K562 (cell line): Measurements from ENCODE around the gene UBE3B. TPM values are rescaled to one million over a fixed set of nuclear protein-coding genes. Genes with fewer than 3 reads are reported as not detected.

ENCODE experiments used
- ADNP ChIP-seq: fragments of 200-800 bp; sonication (Bioruptor generic); IDR thresholded peaks from 2 replicates; pipeline ENCODE4 v1.6.1; 2016; ENCODE audit warnings: missing genetic modification characterization, missing compliant biosample characterization
- FOXP4 ChIP-seq: sonication (generic); formaldehyde crosslinking; IDR thresholded peaks from 2 replicates; pipeline ENCODE4 v1.8.0; 2022; ENCODE audit warnings: mild to moderate bottlenecking, missing genetic modification reagents, borderline replicate concordance
- HMBOX1 ChIP-seq: sonication (generic); IDR thresholded peaks from 2 replicates; pipeline ENCODE4 v1.6.1; 2016
- MLX ChIP-seq, 2 experiments: fragments of 450-650 bp in 1 of 2; sonication (generic) in 1 of 2; formaldehyde crosslinking; conservative IDR thresholded peaks; 2 replicates each; pipeline versions ENCODE4 v1.4.0 to v1.8.1; 2020 to 2022; ENCODE audit warnings: mild to moderate bottlenecking in 1 of 2, missing genetic modification reagents in 1 of 2
- NR2F6 ChIP-seq: fragments of 450-650 bp; formaldehyde crosslinking; IDR thresholded peaks from 2 replicates; pipeline ENCODE4 v1.4.0; 2020; ENCODE audit warnings: mild to moderate bottlenecking
- NR4A1 ChIP-seq, 2 experiments: fragments of 250-450 bp in 1 of 2; fragments of 450-650 bp in 1 of 2; sonication (Bioruptor Pico) in 1 of 2; IDR thresholded peaks; 2 replicates each; pipeline versions ENCODE4 v1.4.0 to v1.6.1; 2016 to 2020; ENCODE audit warnings: mild to moderate bottlenecking in 2 of 2, missing compliant biosample characterization in 1 of 2, missing genetic modification characterization in 1 of 2, moderate library complexity in 1 of 2
- NRF1 ChIP-seq, 2 experiments: fragments of 450-650 bp; IDR thresholded peaks in 1 of 2; conservative IDR thresholded peaks in 1 of 2; 2 replicates each; pipeline ENCODE4 v1.6.1; 2014; ENCODE audit warnings: mild to moderate bottlenecking in 2 of 2
- PRPF4 ChIP-seq: fragments of 200-400 bp; formaldehyde crosslinking; IDR thresholded peaks from one replicate; pipeline ENCODE4 v1.6.1; 2017; ENCODE audit warnings: low read length, low read depth, mild to moderate bottlenecking; ENCODE audit not compliant: insufficient read depth, poor library complexity, severe bottlenecking
- RFX1 ChIP-seq: fragments of 450-650 bp; IDR thresholded peaks from 2 replicates; pipeline ENCODE4 v1.6.1; 2016; ENCODE audit warnings: mild to moderate bottlenecking, moderate library complexity
- TOE1 ChIP-seq, 2 experiments: fragments of 450-650 bp in 1 of 2; sonication (generic) in 1 of 2; formaldehyde crosslinking in 1 of 2; IDR thresholded peaks; 2 replicates each; pipeline versions ENCODE4 v1.7.1 to v1.8.0; 2016 to 2022; ENCODE audit warnings: borderline replicate concordance in 2 of 2, mild to moderate bottlenecking in 2 of 2, antibody characterized with exemption in 1 of 2, inconsistent platforms in 1 of 2, low read depth in 1 of 2, missing genetic modification reagents in 1 of 2, moderate library complexity in 1 of 2
- TRIM24 ChIP-seq, 2 experiments: fragments of 450-650 bp; IDR thresholded peaks; 2 replicates each; pipeline ENCODE4 v1.6.1; 2016
- USF2 ChIP-seq: sonication (generic); formaldehyde crosslinking; IDR thresholded peaks from 2 replicates; pipeline ENCODE4 v1.5.0; 2020; ENCODE audit warnings: missing genetic modification reagents
- ZBTB2 ChIP-seq: fragments of 450-650 bp; IDR thresholded peaks from 2 replicates; pipeline ENCODE4 v1.6.1; 2016; ENCODE audit warnings: antibody characterized with exemption
- ZNF165 ChIP-seq: fragments of 250-450 bp; sonication (Bioruptor Pico); IDR thresholded peaks from 2 replicates; pipeline ENCODE4 v1.4.0; 2020; ENCODE audit warnings: borderline replicate concordance
- ZNF398 ChIP-seq: fragments of 250-450 bp; sonication (Bioruptor Pico); IDR thresholded peaks from 2 replicates; pipeline ENCODE4 v1.8.0; 2021; ENCODE audit warnings: moderate library complexity, mild to moderate bottlenecking, inconsistent platforms
- ZNF699 ChIP-seq: fragments of 250-450 bp; sonication (Bioruptor Pico); IDR thresholded peaks from 2 replicates; pipeline ENCODE4 v1.8.0; 2021; ENCODE audit warnings: mild to moderate bottlenecking, moderate library complexity; ENCODE audit not compliant: insufficient replicate concordance
- ZNF764 ChIP-seq: fragments of 250-450 bp; sonication (Bioruptor Pico); IDR thresholded peaks from 2 replicates; pipeline ENCODE4 v1.4.0; 2020; ENCODE audit warnings: low read depth, mild to moderate bottlenecking, moderate library complexity
- polyA plus RNA-seq, 8 experiments: library from polyadenylated mRNA; depleted of rRNA in 4 of 8; stranded (reverse) in 5 of 8; unstranded in 3 of 8; fragments of >200 nt; fragmentation: Nextera tagmentation in 2 of 8; fragmentation: Illumina TruSeq in 1 of 8; extraction: Ambion mirVana in 2 of 8; extraction: Trizol in 1 of 8; gene quantifications; 2 replicates each; pipeline versions ENCODE4 v1.2.1 to v1.2.3, GENCODE V29; 2011 to 2014; ENCODE audit warnings: inconsistent platforms in 1 of 8, missing spikeins in 1 of 8
- total RNA-seq, 7 experiments: library from RNA; depleted of rRNA in 6 of 7; stranded (reverse); fragments of >200 nt in 6 of 7; fragmentation: Illumina TruSeq in 2 of 7; extraction: Trizol in 2 of 7; gene quantifications; 2 replicates each; pipeline versions ENCODE4 v1.2.1 to v1.2.3, GENCODE V29; 2011 to 2021; ENCODE audit warnings: low replicate concordance in 1 of 7

Gene UBE3B
- total and polyA plus RNA-seq, 9 of the 15 experiments (the other 6 are each of a cell fraction or from before 2014, with no cell fraction given) = 7.6 to 23.6 (median 15.5) TPM

GRCh38 chr12:109573029-109573913 is 95.8 kb downstream of the UBE3B start, which contains the start of the genes MMAB and MVK (continued):
- no peak for TF ChIP-seq MLX (CRISPR knock-in tag; conservative IDR thresholded peaks at IDR 0.05)
- no peak for TF ChIP-seq NR2F6
- no peak for TF ChIP-seq ZNF699 (CRISPR knock-in tag)
- peak; percentile 64; the same call in 1 of the 2 replicates for TF ChIP-seq NR4A1 (CRISPR knock-in tag; IDR thresholded peaks at IDR 0.05)
- peak; percentile 75; the same call in 1 of the 2 replicates for TF ChIP-seq NR4A1 (tag; IDR thresholded peaks at IDR 0.05)
- peak; percentile 92 for TF ChIP-seq ZBTB2
- TF ChIP-seq ZNF165 (CRISPR knock-in tag) = no peak
- peak; percentile 90 for TF ChIP-seq TOE1 (IDR thresholded peaks at IDR 0.05; ENCODE audit: borderline replicate concordance)
- no peak; the same call in 1 of the 2 replicates for TF ChIP-seq TOE1 (CRISPR knock-in tag; IDR thresholded peaks at IDR 0.05; ENCODE audit: borderline replicate concordance, low read depth)
- TF ChIP-seq PRPF4 = no peak
- no peak for TF ChIP-seq ADNP (tag)
- peak; percentile 25 to 76; a peak in 2 of 4 replicates for TF ChIP-seq TRIM24 (IDR thresholded peaks at IDR 0.05)
- TF ChIP-seq NRF1 (conservative IDR thresholded peaks at IDR 0.05 in 1 of 2, IDR thresholded peaks at IDR 0.05 in 1 of 2) = peak; percentile 73 to 78
- peak; percentile 98 for TF ChIP-seq RFX1
- no peak for TF ChIP-seq ZNF764 (CRISPR knock-in tag)
- no peak for TF ChIP-seq HMBOX1
- TF ChIP-seq ZNF398 (CRISPR knock-in tag) = no peak
- peak; percentile 95 for TF ChIP-seq USF2 (CRISPR knock-in tag)
- TF ChIP-seq FOXP4 = no peak
